GM20000 (cell line): Measurements from ENCODE around the gene SCARF1.
"Not testable (repeated sequence)": the region's sequence is repeated elsewhere in the genome, so short reads cannot be mapped to it uniquely, and the experiment has no call there.

ENCODE experiments used
- DNase-seq: peaks from one replicate; pipeline ENCODE4 v3.0.0; 2012; ENCODE audit warnings: low spot score
- CTCF ChIP-seq: IDR thresholded peaks from 2 replicates; pipeline ENCODE4 v1.5.1; 2012; ENCODE audit warnings: mild to moderate bottlenecking, control low read depth; ENCODE audit errors: extremely low read depth, missing control alignments

Gene SCARF1

GRCh38 chr17:1683459-1683858 lies 37.9 kb upstream of the SCARF1 start:
- DNase-seq = no peak
- no peak for TF ChIP-seq CTCF

- no peak for TF ChIP-seq CTCF
- DNase-seq = no peak
These were observed 30.9 kb upstream of the SCARF1 start for GRCh38 chr17:1676401-1676800.

GRCh38 chr17:1673041-1673785 lies 27.7 kb upstream of the SCARF1 start:
- DNase-seq = no peak
- TF ChIP-seq CTCF = no peak

- DNase-seq = not testable (repeated sequence)
These were observed 18.4 kb upstream of the SCARF1 start for GRCh38 chr17:1663934-1664333.

- TF ChIP-seq CTCF = no peak
- no peak for DNase-seq
These were observed 15.5 kb upstream of the SCARF1 start for GRCh38 chr17:1661045-1661444.

- no peak for TF ChIP-seq CTCF
- DNase-seq = no peak
These were observed 12.6 kb upstream of the SCARF1 start for GRCh38 chr17:1658100-1658499.

GRCh38 chr17:1653735-1654134 lies 8.2 kb upstream of the SCARF1 start:
- TF ChIP-seq CTCF = no peak
- no peak for DNase-seq

GRCh38 chr17:1652794-1653193 lies 7.3 kb upstream of the SCARF1 start:
- DNase-seq = not testable (repeated sequence)
